RWPE1 (cell line): ENCODE data around the gene RWDD1.

ENCODE experiments used
- CTCF ChIA-PET: fragments of 350-600 bp; sonication (Branson Sonifier 250); formaldehyde crosslinking; extraction: SDS; loops from one replicate; lab custom pipeline; 2021; lab: Yijun Ruan, JAX
- POLR2A ChIA-PET: fragments of 400-600 bp; formaldehyde crosslinking; extraction: SDS; loops from one replicate; lab custom pipeline; 2020; ENCODE audit warnings: antibody characterized with exemption; ENCODE audit not compliant: low non-redundant PET; lab: Yijun Ruan, JAX
- DNase-seq: peaks from one replicate; pipeline ENCODE4 v3.0.0; 2012; ENCODE audit warnings: low spot score
- H3K27ac ChIP-seq: fragments of 450-650 bp; 2 replicates; pipeline ENCODE4 v1.5.1; 2017
- TF ChIP-seq, protein P1 (sequence below): fragments of 450-650 bp; conservative IDR thresholded peaks from 2 replicates; pipeline ENCODE4 v1.5.1; 2017; ENCODE audit warnings: low read depth, mild to moderate bottlenecking

RWDD1 gene

DNA sequence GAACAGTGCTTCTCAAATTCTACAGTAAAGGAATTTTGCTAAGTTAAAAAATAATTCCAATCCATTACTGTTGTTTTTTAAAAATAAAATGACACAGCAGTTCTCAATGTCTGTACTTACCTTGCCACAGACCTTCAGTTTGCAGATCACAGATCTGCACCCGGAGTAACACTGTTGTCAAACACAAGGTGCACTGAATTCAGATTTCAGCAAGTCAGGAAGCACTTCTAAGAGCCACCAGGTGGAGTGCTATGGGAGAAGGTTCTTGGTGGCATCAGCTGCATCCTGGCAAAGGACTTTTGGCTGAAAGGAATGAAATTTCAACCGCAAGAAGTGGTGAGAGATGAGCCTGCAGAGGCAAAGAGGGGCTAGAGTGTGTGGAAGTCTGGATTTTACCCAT is 62.4 kb downstream of the RWDD1 start:
- TF ChIP-seq, protein P1, sequence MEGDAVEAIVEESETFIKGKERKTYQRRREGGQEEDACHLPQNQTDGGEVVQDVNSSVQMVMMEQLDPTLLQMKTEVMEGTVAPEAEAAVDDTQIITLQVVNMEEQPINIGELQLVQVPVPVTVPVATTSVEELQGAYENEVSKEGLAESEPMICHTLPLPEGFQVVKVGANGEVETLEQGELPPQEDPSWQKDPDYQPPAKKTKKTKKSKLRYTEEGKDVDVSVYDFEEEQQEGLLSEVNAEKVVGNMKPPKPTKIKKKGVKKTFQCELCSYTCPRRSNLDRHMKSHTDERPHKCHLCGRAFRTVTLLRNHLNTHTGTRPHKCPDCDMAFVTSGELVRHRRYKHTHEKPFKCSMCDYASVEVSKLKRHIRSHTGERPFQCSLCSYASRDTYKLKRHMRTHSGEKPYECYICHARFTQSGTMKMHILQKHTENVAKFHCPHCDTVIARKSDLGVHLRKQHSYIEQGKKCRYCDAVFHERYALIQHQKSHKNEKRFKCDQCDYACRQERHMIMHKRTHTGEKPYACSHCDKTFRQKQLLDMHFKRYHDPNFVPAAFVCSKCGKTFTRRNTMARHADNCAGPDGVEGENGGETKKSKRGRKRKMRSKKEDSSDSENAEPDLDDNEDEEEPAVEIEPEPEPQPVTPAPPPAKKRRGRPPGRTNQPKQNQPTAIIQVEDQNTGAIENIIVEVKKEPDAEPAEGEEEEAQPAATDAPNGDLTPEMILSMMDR, result 0 out of 2 replicates have a peak, but pooled peaks have one; percentile 13
- no peak for DNase-seq
- CTCF ChIA-PET, result interaction anchor here (0.6 kb wide), 1 partner anchor 393 kb away, joined by 3 read pairs; no protein-coding TSS in a partner anchor
- no peak overlapping the region for H3K27ac ChIP-seq
- POLR2A ChIA-PET, result no interaction called here
